ENCODE data around the gene NELL1.

The NELL1 gene

GRCh38 chr11:21511835-21512440 lies 842.6 kb downstream of the NELL1 start:
- 22% methylated on average over 2 of the region's 2 CpGs for WGBS
- Histone ChIP-seq H3K9ac (ENCODE audit: low read depth, low read length) (no peak overlapping the region), H3K9me3 (ENCODE audit: insufficient read depth, low read depth, low read length) (no peaks in the 10 kb centered on the region), H3K27me3 (ENCODE audit: insufficient read depth, low read length) (no peaks in the 10 kb centered on the region), H3K36me3 (ENCODE audit: insufficient read depth, low read length) (no peaks in the 10 kb centered on the region), H3K27ac (ENCODE audit: low read depth, low read length) (no peak overlapping the region), H3K4me1 (ENCODE audit: insufficient read depth, low read length) (no peaks in the 10 kb centered on the region), H3K4me3 (ENCODE audit: low read length) (no peak overlapping the region)

GRCh38 chr11:21514316-21514715 lies 844.9 kb downstream of the NELL1 start:
- H3K4me1 ChIP-seq (ENCODE audit: insufficient read depth, low read length) = no peaks in the 10 kb centered on the region
- H3K4me3 ChIP-seq (ENCODE audit: low read length) = no peak overlapping the region
- H3K27me3 ChIP-seq (ENCODE audit: insufficient read depth, low read length) = no peaks in the 10 kb centered on the region
- 75% methylated on average over 3 of the region's 3 CpGs for WGBS
- no peaks in the 10 kb centered on the region for H3K9me3 ChIP-seq (ENCODE audit: insufficient read depth, low read depth, low read length)
- H3K27ac ChIP-seq (ENCODE audit: low read depth, low read length) = no peak overlapping the region
- H3K9ac ChIP-seq (ENCODE audit: low read depth, low read length) = no peak overlapping the region
- no peaks in the 10 kb centered on the region for H3K36me3 ChIP-seq (ENCODE audit: insufficient read depth, low read length)

DNA sequence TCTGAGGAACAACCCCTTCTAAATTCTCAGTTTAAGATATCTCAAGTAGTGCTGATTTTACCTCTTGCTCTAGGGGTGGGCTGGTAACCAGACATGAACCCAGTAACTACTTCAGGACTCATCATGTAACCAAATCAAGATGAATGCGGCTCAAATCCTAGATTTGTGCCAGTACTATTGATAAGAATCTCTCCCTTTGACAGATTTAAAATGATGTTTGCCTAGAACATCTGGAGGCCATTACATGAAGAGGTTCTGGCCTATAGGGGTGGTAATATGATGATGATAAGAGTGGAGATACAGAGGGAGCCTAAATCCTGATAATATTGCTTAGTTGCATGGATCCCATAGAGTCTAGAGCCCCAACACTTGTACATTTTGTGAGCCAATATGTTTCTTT lies 850.9 kb downstream of the NELL1 start:
- WGBS = 100% methylated on average over 1 of the region's 1 CpG
- no peaks in the 10 kb centered on the region for H3K36me3 ChIP-seq (ENCODE audit: insufficient read depth, low read length)
- no peak overlapping the region for H3K9ac ChIP-seq (ENCODE audit: low read depth, low read length)
- H3K9me3 ChIP-seq (ENCODE audit: insufficient read depth, low read depth, low read length) = no peaks in the 10 kb centered on the region
- no peak overlapping the region for H3K4me3 ChIP-seq (ENCODE audit: low read length)
- no peaks in the 10 kb centered on the region for H3K27me3 ChIP-seq (ENCODE audit: insufficient read depth, low read length)
- no peak overlapping the region for H3K27ac ChIP-seq (ENCODE audit: low read depth, low read length)
- no peaks in the 10 kb centered on the region for H3K4me1 ChIP-seq (ENCODE audit: insufficient read depth, low read length)

DNA sequence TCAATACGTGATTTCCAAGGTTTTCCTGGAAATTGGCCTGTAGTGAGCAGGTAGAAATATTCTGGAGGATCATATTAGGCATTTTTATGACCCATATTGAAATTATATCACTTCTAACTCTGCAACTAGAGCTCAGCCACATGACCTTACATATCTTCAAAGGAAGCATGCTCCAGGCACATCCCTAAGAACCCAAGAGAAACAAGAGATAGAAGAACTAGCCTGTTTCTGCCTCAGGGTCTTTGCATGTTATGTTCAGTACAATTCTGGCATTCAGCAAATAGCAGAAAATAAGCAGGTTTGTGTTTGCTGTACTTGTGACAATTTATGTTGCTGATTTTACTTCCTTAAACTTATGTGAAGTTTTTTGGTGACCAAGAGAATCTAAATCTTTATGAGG lies 859.8 kb downstream of the NELL1 start:
- Histone ChIP-seq H3K27ac (ENCODE audit: low read depth, low read length) (no peak overlapping the region), H3K4me3 (ENCODE audit: low read length) (no peak overlapping the region), H3K36me3 (ENCODE audit: insufficient read depth, low read length) (no peaks in the 10 kb centered on the region), H3K4me1 (ENCODE audit: insufficient read depth, low read length) (no peaks in the 10 kb centered on the region), H3K9ac (ENCODE audit: low read depth, low read length) (no peak overlapping the region), H3K27me3 (ENCODE audit: insufficient read depth, low read length) (no peaks in the 10 kb centered on the region), H3K9me3 (ENCODE audit: insufficient read depth, low read depth, low read length) (no peaks in the 10 kb centered on the region)
- 83% methylated on average over 1 of the region's 1 CpG for WGBS

DNA sequence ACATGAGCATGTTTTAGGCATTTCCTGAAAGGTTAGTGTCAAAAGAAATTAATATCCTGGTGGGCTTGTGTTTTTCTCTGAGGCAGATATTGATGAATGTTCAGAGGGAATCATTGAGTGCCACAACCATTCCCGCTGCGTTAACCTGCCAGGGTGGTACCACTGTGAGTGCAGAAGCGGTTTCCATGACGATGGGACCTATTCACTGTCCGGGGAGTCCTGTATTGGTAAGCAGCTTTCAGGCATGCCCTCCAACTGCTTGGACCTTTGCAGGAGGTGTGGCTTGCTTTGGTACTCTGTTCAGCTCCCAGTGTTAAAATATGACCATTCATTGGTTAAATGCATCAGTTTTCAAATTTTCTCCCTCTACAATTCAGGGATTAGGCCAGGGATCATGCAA lies 864.9 kb downstream of the NELL1 start:
- Histone ChIP-seq H3K9me3 (ENCODE audit: insufficient read depth, low read depth, low read length) (no peaks in the 10 kb centered on the region), H3K27ac (ENCODE audit: low read depth, low read length) (no peak overlapping the region), H3K36me3 (ENCODE audit: insufficient read depth, low read length) (no peaks in the 10 kb centered on the region), H3K4me1 (ENCODE audit: insufficient read depth, low read length) (no peaks in the 10 kb centered on the region), H3K9ac (ENCODE audit: low read depth, low read length) (no peak overlapping the region), H3K4me3 (ENCODE audit: low read length) (no peak overlapping the region), H3K27me3 (ENCODE audit: insufficient read depth, low read length) (no peaks in the 10 kb centered on the region)
- WGBS = 87% methylated on average over 5 of the region's 5 CpGs

GRCh38 chr11:21537980-21538379 lies 868.6 kb downstream of the NELL1 start:
- Histone ChIP-seq H3K27ac (ENCODE audit: low read depth, low read length) (no peak overlapping the region), H3K4me1 (ENCODE audit: insufficient read depth, low read length) (no peaks in the 10 kb centered on the region), H3K4me3 (ENCODE audit: low read length) (no peak overlapping the region), H3K27me3 (ENCODE audit: insufficient read depth, low read length) (no peaks in the 10 kb centered on the region), H3K9ac (ENCODE audit: low read depth, low read length) (no peak overlapping the region), H3K36me3 (ENCODE audit: insufficient read depth, low read length) (no peaks in the 10 kb centered on the region), H3K9me3 (ENCODE audit: insufficient read depth, low read depth, low read length) (no peaks in the 10 kb centered on the region)
- 88% methylated on average over 1 of the region's 1 CpG for WGBS

- Histone ChIP-seq H3K36me3 (ENCODE audit: insufficient read depth, low read length) (no peaks in the 10 kb centered on the region), H3K27ac (ENCODE audit: low read depth, low read length) (no peak overlapping the region), H3K9me3 (ENCODE audit: insufficient read depth, low read depth, low read length) (no peaks in the 10 kb centered on the region), H3K27me3 (ENCODE audit: insufficient read depth, low read length) (no peaks in the 10 kb centered on the region), H3K4me1 (ENCODE audit: insufficient read depth, low read length) (no peaks in the 10 kb centered on the region), H3K9ac (ENCODE audit: low read depth, low read length) (no peak overlapping the region), H3K4me3 (ENCODE audit: low read length) (no peak overlapping the region)
- 94% methylated on average over 5 of the region's 5 CpGs for WGBS
Measured at GRCh38 chr11:21541187-21541751, 871.9 kb downstream of the NELL1 start.

DNA sequence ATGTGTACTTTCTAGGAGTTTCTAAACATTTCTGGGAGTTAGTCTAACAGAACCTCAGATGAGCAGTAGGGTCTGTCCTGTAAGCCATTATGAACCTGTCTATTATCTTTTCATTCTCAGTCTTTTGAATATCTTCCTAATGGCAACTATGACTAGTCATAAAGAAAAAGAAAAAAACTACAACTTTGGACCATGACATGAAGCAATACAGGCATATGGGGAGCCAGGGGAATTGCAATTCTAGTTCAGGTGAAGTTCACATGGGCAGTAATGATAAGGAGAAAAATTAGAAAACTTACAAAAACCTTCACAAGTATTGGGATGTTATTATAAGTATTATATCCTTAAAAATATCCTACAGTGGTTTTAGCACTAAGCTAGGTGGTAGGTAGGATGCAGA lies 874.5 kb downstream of the NELL1 start:
- Histone ChIP-seq H3K27me3 (ENCODE audit: insufficient read depth, low read length) (no peaks in the 10 kb centered on the region), H3K4me3 (ENCODE audit: low read length) (no peak overlapping the region), H3K9ac (ENCODE audit: low read depth, low read length) (no peak overlapping the region), H3K4me1 (ENCODE audit: insufficient read depth, low read length) (no peaks in the 10 kb centered on the region), H3K27ac (ENCODE audit: low read depth, low read length) (no peak overlapping the region), H3K9me3 (ENCODE audit: insufficient read depth, low read depth, low read length) (no peaks in the 10 kb centered on the region), H3K36me3 (ENCODE audit: insufficient read depth, low read length) (no peaks in the 10 kb centered on the region)

DNA sequence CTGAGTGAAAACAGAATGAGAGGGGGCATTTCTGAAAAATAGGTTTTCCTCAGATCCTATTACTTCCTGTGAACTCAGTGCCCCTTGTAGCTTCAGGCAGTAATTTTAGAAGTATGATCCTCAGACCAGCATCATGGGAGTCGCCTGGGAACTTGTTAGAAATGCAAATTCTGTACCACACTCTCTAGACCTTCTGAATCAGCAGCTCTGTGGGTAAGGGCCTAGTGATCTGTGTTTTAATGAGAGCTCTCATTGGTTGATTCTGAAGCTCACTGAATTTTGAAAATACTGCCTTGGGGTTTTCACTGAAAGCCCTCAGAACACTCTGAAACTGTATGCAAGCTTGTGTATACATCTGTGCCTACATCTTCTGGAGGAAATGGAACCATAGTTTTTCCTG lies 876.3 kb downstream of the NELL1 start:
- no peaks in the 10 kb centered on the region for H3K27me3 ChIP-seq (ENCODE audit: insufficient read depth, low read length)
- no peaks in the 10 kb centered on the region for H3K9me3 ChIP-seq (ENCODE audit: insufficient read depth, low read depth, low read length)
- no peak overlapping the region for H3K9ac ChIP-seq (ENCODE audit: low read depth, low read length)
- H3K36me3 ChIP-seq (ENCODE audit: insufficient read depth, low read length) = no peaks in the 10 kb centered on the region
- WGBS = 88% methylated on average over 1 of the region's 1 CpG
- no peak overlapping the region for H3K27ac ChIP-seq (ENCODE audit: low read depth, low read length)
- H3K4me1 ChIP-seq (ENCODE audit: insufficient read depth, low read length) = no peaks in the 10 kb centered on the region
- no peak overlapping the region for H3K4me3 ChIP-seq (ENCODE audit: low read length)

DNA sequence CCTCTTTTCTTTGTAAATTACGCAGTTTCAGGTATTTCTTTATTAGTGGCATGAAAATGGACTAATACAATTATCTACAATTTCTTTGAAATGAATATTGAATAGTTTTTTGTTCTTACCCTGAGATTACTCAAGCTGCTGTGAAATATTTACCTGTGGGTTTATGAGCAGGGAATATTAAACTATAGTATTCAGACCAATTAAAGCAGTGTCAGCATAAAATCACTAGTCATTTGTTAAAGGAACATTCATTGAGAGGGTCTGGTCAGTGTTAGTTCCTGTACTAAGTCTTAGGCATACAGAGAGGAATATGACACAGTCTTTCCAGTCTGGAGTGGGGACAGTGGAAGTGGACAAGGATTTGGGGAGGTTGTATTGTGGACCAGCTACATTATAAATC lies 877.3 kb downstream of the NELL1 start:
- H3K36me3 ChIP-seq (ENCODE audit: insufficient read depth, low read length) = no peaks in the 10 kb centered on the region
- H3K27ac ChIP-seq (ENCODE audit: low read depth, low read length) = no peak overlapping the region
- no peaks in the 10 kb centered on the region for H3K4me1 ChIP-seq (ENCODE audit: insufficient read depth, low read length)
- H3K27me3 ChIP-seq (ENCODE audit: insufficient read depth, low read length) = no peaks in the 10 kb centered on the region
- WGBS = no CpG with 5 or more reads among the region's 1 CpG
- no peaks in the 10 kb centered on the region for H3K9me3 ChIP-seq (ENCODE audit: insufficient read depth, low read depth, low read length)
- H3K9ac ChIP-seq (ENCODE audit: low read depth, low read length) = no peak overlapping the region
- H3K4me3 ChIP-seq (ENCODE audit: low read length) = no peak overlapping the region

DNA sequence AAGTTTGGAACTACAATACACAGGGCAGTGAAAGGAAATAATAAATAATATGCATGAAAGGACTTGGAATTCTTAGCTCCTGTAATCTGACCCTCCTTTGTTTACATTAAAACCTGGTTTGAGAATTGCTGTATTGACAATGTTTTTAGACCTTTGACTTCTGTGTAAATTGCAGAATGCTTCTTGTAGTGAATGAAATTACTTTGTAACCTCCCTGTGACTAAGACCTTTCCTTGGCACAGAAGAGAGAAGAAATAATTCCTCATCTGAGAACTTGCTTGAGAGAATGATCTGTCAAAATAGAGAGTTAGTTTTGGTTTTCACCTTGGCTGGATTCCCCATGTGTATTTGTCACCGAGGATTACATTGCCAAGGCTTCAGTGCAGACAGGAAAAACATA lies 883.5 kb downstream of the NELL1 start:
- no peak overlapping the region for H3K27ac ChIP-seq (ENCODE audit: low read depth, low read length)
- no peaks in the 10 kb centered on the region for H3K36me3 ChIP-seq (ENCODE audit: insufficient read depth, low read length)
- peaks cover 5% of the 10 kb centered on the region; the same call in 1 of the 2 replicates for H3K4me1 ChIP-seq (ENCODE audit: insufficient read depth, low read length)
- no peak overlapping the region for H3K9ac ChIP-seq (ENCODE audit: low read depth, low read length)
- H3K9me3 ChIP-seq (ENCODE audit: insufficient read depth, low read depth, low read length) = no peaks in the 10 kb centered on the region
- no peak overlapping the region for H3K4me3 ChIP-seq (ENCODE audit: low read length)
- no peaks in the 10 kb centered on the region for H3K27me3 ChIP-seq (ENCODE audit: insufficient read depth, low read length)
- 91% methylated on average over 1 of the region's 1 CpG for whole genome bisulfite sequencing

DNA sequence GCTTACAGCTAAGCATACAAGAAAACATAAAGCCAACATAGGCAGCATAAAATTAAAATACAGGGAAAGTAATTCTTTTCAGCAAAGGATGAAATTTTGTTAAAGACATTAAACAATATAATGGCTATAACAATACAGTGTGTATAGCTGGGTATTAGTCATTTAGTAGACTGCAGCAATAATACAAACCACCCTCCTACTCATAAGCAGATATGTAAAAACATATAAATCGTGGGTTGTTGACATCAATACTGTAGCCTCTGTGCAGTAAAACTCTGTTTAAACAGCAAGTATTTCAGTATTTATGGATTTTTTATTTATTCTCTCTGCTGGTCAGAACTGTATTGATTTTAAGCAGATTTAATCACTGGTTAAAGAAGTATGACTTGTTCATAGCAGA lies 884.4 kb downstream of the NELL1 start:
- no peaks in the 10 kb centered on the region for H3K27me3 ChIP-seq (ENCODE audit: insufficient read depth, low read length)
- no peaks in the 10 kb centered on the region for H3K9me3 ChIP-seq (ENCODE audit: insufficient read depth, low read depth, low read length)
- no peaks in the 10 kb centered on the region for H3K36me3 ChIP-seq (ENCODE audit: insufficient read depth, low read length)
- H3K9ac ChIP-seq (ENCODE audit: low read depth, low read length) = no peak overlapping the region
- H3K4me3 ChIP-seq (ENCODE audit: low read length) = no peak overlapping the region
- peaks cover 5% of the 10 kb centered on the region; the same call in 1 of the 2 replicates for H3K4me1 ChIP-seq (ENCODE audit: insufficient read depth, low read length)
- 88% methylated on average over 1 of the region's 1 CpG for WGBS
- H3K27ac ChIP-seq (ENCODE audit: low read depth, low read length) = no peak overlapping the region

Measured in HUES64 (cell line).